HG03135 (cell line): ENCODE results near the gene SULT1C2.
"Not testable (repeated sequence)": the region's sequence is repeated elsewhere in the genome, so short reads cannot be mapped to it uniquely, and the experiment has no call there.

Source experiments
- ATAC-seq: cut with Tn5 transposase; IDR thresholded peaks from one replicate; pipeline ENCODE4 v1.9.1; 2021; ENCODE audit warnings: mild to moderate bottlenecking, moderate library complexity; ENCODE audit not compliant: unreplicated experiment

Gene SULT1C2

GRCh38 chr2:108288534-108289106 is at the start of gene SULT1C2:
TSS of gene SULT1C2 (plus strand) at chr2:108288895. CDS start at chr2:108293668, 4,773 bp downstream.
- ATAC-seq: no peak

- ATAC-seq: no peak
Measured at GRCh38 chr2:108239786-108240185, 48.9 kb upstream of the SULT1C2 start, which contains the start of gene SULT1C3. TSS of gene SULT1C3 (plus strand) at chr2:108239968. CDS start at chr2:108247195, 7,227 bp downstream.

- no peak for ATAC-seq
Measured at GRCh38 chr2:108240966-108241365, 47.7 kb upstream of the SULT1C2 start.

DNA sequence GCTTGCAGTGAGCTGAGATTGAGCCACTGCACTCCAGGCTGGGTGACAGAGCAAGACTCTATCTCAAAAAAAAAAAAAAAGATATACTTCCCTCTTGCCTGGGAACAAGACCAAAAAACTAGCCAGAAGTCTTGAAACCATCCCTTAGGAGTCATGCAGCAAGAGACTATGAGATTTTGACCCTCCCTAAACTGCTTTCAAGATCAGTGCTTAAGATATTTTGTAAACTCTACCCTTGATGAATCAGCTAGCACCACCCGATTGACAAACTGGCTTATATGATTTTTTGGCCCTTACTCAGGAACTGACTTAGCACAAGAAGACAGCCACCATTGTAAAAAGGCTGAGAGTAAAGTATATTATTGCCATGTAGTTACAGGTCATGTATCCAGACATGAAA is 45.1 kb upstream of the SULT1C2 start:
- ATAC-seq: no peak

GRCh38 chr2:108244667-108245414 is 43.9 kb upstream of the SULT1C2 start:
- ATAC-seq: no peak

DNA sequence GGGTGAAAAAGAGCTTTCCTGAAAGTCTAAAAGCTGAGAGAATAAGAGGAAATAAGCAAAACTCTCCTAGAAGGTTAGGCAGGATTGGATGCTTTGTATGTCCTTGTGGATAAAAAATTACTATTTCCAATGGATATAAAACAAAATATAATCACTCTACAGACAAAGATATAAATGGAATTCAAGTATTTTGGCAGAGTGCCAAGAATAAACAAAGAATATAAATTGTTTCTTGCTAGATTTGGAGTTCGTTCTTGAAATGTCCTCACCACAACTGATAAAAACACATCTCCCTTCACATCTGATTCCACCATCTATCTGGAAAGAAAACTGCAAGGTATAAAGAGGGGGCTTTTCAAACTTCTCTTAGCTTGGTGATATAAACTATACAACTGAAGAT is 35.6 kb upstream of the SULT1C2 start:
- no peak for ATAC-seq

DNA sequence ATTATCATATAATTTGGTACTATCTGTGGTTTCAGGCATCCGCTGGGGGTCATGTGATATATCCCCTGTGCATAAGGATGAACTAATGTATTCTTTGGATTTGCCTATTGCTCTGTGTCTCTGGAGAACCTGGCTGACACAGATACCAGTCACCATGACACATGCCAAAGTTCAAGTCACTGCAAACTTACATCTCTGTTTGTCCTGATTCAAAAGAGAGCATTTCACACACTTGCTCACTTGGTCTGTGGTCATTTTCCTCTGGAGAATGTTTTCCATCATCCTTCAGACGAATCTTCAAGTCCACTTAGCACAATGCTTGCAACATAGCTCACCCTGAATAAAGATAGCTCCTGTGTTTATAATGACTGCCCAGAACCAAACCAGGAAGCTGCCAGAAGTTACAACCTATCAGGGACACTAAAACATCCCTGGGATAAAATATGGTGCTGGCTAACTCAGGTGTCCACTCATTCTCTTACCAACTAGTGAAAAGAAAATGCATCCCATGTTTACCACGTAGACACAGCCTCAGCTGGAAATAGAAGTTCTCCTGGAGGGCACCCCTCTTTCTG is 30.9 kb upstream of the SULT1C2 start:
- ATAC-seq: no peak

GRCh38 chr2:108260773-108261172 is 27.9 kb upstream of the SULT1C2 start:
- no peak for ATAC-seq

DNA sequence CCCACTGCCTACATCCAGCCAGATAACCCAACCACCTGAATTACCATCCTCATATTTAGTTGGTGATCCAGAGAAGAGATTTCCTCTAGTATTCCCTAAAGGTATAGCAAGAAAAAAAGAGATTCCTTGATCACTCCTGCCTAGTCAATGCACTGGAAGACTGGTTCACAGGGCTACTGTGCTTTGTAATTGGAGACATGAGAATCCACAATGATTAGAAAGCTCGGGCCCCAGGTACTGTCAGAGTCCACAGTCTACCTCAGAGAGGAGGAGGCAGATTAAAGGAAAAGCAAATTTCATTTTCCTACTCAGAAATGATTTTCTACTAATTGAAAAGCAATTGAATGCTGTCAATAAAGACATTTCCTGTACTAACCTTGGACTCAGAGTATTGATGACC is 26.7 kb upstream of the SULT1C2 start:
- no peak for ATAC-seq

DNA sequence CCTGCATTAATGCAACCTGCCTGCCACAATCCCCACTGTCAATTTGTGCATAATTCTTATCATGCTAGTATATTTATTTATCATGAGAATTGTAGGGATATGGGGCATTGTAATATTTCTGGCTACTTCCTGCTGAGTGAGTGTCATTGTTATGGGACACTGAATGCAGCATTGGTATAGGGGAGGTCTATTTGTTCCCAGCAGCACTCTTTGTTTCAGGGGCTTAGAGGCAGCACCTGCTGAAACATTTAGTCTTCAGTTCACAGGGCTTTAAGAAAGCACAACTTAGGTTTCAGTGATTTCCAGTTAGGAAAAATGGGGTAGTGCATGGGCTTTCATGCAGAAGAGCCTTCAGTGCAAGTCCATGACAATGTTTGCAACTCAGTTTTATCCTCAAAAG is 25.3 kb upstream of the SULT1C2 start:
- ATAC-seq: no peak

GRCh38 chr2:108266218-108266617 is 22.5 kb upstream of the SULT1C2 start:
- no peak for ATAC-seq

- ATAC-seq: no peak
Measured at GRCh38 chr2:108267101-108267500, 21.6 kb upstream of the SULT1C2 start.

GRCh38 chr2:108268001-108268400 is 20.7 kb upstream of the SULT1C2 start:
- no peak for ATAC-seq

- ATAC-seq: no peak
Measured at GRCh38 chr2:108270346-108270745, 18.3 kb upstream of the SULT1C2 start.

GRCh38 chr2:108270768-108271506 is 17.8 kb upstream of the SULT1C2 start:
- no peak for ATAC-seq

DNA sequence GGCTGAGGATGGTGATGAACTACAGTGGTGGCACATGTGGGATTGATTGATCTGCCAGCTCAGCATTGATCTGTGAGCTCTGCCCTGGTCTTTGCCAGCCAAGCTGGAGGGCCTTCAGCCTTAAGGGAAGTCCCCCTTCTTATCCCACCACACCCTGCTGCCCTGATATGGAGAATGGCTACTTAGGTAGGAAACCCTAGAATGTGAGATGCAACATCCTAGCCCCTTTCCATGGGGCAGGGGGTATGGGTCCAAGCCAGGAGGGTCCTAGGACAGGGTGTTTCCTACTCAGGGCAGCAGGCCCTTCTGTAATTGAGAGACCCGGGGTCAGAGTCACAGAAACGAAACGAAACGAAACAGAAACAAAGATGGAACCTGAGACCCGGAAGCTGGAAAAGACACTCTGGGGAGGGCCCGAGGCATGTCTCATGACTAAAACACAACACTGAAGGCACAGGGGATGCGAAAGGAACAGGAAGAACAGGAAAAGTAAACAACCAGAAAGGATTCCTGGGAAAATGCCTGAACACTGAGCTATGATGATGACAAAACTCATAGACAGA is 16.9 kb upstream of the SULT1C2 start:
- ATAC-seq: no peak

DNA sequence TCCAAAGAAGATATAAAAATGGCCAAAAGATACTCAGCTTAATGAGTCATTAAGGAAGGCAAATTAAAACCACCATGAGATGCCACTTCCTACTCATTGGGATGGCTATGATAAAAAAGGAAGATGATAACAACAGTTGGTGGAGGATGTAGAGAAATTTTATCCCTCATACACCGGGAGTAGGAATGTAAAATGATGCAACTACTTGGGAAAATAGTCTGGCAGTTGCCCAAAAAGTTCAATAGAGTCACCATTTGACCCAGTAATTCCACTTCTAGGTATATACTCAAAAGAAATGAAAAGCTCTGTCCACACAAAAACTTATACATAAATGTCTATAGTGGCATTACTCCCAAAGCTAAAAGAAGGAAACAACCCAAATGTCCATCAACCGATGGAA is 10.1 kb upstream of the SULT1C2 start:
- no peak for ATAC-seq

- ATAC-seq: no peak
Measured at GRCh38 chr2:108279468-108279867, 9.2 kb upstream of the SULT1C2 start.

DNA sequence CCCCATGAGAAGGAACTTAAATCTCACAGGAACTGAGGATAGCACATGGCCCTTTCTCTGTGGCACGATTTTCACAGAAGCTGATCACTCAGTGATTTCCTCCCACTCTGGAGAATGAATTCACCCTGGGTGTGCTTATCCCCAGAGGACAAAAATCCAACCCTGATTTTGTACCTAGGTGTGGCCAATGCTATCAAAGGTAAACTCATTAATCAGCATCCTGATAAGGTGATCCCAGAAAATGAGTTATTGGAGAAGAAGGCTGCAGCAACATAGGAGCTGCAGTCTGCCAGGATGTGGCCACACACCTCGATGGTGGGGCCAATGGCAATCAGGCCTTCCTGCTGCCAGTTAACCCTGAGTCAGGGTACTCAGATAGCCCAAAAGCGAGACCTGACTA is 8.2 kb upstream of the SULT1C2 start:
- no peak for ATAC-seq

DNA sequence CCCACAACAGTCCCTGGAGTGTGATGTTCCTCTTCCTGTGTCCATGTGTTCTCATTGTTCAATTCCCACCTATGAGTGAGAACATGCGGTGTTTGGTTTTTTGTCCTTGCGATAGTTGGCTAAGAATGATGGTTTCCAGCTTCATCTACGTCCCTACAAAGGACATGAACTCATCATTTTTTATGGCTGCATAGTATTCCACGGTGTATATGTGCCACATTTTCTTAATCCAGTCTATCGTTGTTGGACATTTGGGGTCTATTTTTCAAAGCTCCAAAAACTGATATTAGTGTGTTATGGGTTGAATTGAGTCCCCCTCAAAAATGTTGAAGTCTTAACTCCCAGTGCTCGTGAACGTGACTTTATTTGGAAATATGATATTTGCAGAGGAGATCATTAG is 4.1 kb upstream of the SULT1C2 start:
- ATAC-seq: not testable (repeated sequence)

- ATAC-seq: no peak
Measured at GRCh38 chr2:108285616-108286015, 3.1 kb upstream of the SULT1C2 start.
